Measurements from ENCODE around the gene FNDC3A. TPM values are rescaled to one million over a fixed set of nuclear protein-coding genes. Genes with fewer than 3 reads are reported as not detected.
A peak's percentile ranks its signal among the peaks of the same experiment; 100 is the strongest.

FNDC3A gene
- total RNA-seq, 1 donor from 2014 or later, result 61.4 TPM

GRCh38 chr13:49183672-49184325 lies 208.1 kb downstream of the FNDC3A start:
- ATAC-seq, result peak in 1 of 2 donors; percentile 47

GRCh38 chr13:49184621-49185020 lies 208.9 kb downstream of the FNDC3A start:
- intact Hi-C loops (cut with DNase I), result no loop called here
- H3K4me1 ChIP-seq, result no peaks in the 10 kb centered on the region
- H3K4me3 ChIP-seq, result no peak overlapping the region
- ATAC-seq, result no peak
- DNase-seq, result no peak
- no peaks in the 10 kb centered on the region for H3K9me3 ChIP-seq
- no peak for TF ChIP-seq CTCF (IDR thresholded peaks at IDR 0.05)
- H3K27me3 ChIP-seq (ENCODE audit: low read depth), result no peaks in the 10 kb centered on the region
- peaks cover 58% of the 10 kb centered on the region for H3K36me3 ChIP-seq
- H3K27ac ChIP-seq, result no peak overlapping the region

More at GRCh38 chr13:49183672-49184325, 208.1 kb downstream of the FNDC3A start:
- no peak for TF ChIP-seq CTCF (IDR thresholded peaks at IDR 0.05)
- Histone ChIP-seq H3K27me3 (ENCODE audit: low read depth) (no peaks in the 10 kb centered on the region), H3K4me3 (no peak overlapping the region), H3K4me1 (no peaks in the 10 kb centered on the region), H3K9me3 (no peaks in the 10 kb centered on the region), H3K36me3 (peaks cover 57% of the 10 kb centered on the region), H3K27ac (no peak overlapping the region)
- DNase-seq, result no peak
- intact Hi-C loops (cut with DNase I), result no loop called here

- Histone ChIP-seq H3K36me3 (peaks cover 57% of the 10 kb centered on the region), H3K9me3 (no peaks in the 10 kb centered on the region), H3K4me3 (no peak overlapping the region), H3K27ac (no peak overlapping the region), H3K4me1 (no peaks in the 10 kb centered on the region), H3K27me3 (ENCODE audit: low read depth) (no peaks in the 10 kb centered on the region)
- TF ChIP-seq CTCF (IDR thresholded peaks at IDR 0.05), result no peak
- intact Hi-C loops (cut with DNase I), result no loop called here
- no peak for DNase-seq
- ATAC-seq, result peak in 1 of 2 donors; percentile 49
Measured at GRCh38 chr13:49185264-49185663, 209.6 kb downstream of the FNDC3A start.

GRCh38 chr13:49190901-49191300 lies 215.2 kb downstream of the FNDC3A start:
- Histone ChIP-seq H3K27ac (no peak overlapping the region), H3K4me1 (no peaks in the 10 kb centered on the region), H3K4me3 (no peak overlapping the region), H3K36me3 (peaks cover 97% of the 10 kb centered on the region), H3K27me3 (ENCODE audit: low read depth) (no peaks in the 10 kb centered on the region), H3K9me3 (no peaks in the 10 kb centered on the region)
- TF ChIP-seq CTCF (IDR thresholded peaks at IDR 0.05), result no peak
- DNase-seq (no peak), ATAC-seq (no peak)
- intact Hi-C loops (cut with DNase I), result no loop called here

GRCh38 chr13:49206641-49207040 lies 230.9 kb downstream of the FNDC3A start:
- no peak for TF ChIP-seq CTCF (IDR thresholded peaks at IDR 0.05)
- DNase-seq (no peak), ATAC-seq (no peak)
- H3K4me1 ChIP-seq, result no peaks in the 10 kb centered on the region
- no peak overlapping the region for H3K4me3 ChIP-seq
- no peaks in the 10 kb centered on the region for H3K9me3 ChIP-seq
- no peak overlapping the region for H3K27ac ChIP-seq
- H3K36me3 ChIP-seq, result peaks cover 73% of the 10 kb centered on the region
- no peaks in the 10 kb centered on the region for H3K27me3 ChIP-seq (ENCODE audit: low read depth)
- intact Hi-C loops (cut with DNase I), result no loop called here
